Stimulated activated CD4-positive, alpha-beta T cell treated with anti-CD3 and anti-CD28 coated beads, Interleukin-4, amount 100 ng/mL, for 48 hours (primary cell): ENCODE data around the gene PTGFRN.

Source experiments
- DNase-seq, 2 donors: peaks; one replicate each; pipeline ENCODE4 v3.0.0-alpha.2; 2020; ENCODE audit warnings: low read depth in 2 of 2

Gene PTGFRN

DNA sequence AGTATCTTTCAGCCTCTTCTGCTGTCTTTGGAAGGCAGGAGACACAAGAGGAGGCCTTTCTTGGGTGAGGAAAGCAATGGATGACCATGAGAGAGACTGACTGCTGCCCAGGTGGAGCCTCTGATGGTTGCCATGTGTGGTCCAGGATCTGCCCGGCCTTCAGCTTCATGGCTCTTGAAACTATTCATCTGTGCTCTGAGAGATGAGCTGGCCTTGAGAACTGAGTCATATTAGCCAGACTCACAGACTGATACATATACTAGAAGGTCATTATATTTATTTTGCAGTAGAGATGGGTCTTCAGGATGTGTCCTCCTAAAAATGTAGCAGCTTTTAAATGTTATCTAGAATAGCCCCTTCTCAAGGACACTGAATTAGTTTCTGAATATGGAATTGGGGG, 33.7 kb downstream of the PTGFRN start:
- no peak for DNase-seq

DNA sequence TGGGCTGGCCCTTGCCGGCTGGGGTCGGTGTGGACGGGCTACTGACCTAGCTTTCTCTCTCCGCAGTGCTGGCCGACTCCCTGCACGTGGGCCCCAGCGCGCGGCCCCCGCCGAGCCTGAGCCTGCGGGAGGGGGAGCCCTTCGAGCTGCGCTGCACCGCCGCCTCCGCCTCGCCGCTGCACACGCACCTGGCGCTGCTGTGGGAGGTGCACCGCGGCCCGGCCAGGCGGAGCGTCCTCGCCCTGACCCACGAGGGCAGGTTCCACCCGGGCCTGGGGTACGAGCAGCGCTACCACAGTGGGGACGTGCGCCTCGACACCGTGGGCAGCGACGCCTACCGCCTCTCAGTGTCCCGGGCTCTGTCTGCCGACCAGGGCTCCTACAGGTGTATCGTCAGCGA, 34.9 kb downstream of the PTGFRN start:
- no peak for DNase-seq

DNA sequence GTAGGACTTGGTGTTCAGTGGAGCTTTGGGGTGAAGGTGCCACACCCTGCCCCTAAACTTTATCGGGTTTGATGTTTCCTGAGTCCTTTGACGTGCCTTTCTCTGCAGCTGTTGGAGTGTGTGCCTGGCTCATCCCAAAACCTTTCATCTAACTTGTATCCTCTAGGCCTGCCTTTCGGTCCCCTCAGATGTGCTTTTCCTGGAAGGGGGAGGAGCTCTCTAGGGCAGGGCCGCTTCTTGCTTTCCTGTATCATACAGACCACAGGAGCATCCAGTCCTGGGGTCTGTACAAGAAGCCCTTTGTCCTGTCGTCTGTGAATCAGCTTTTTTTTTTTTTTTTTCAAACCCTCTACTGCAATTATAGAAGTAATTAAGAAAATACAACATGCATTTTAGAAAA, 35.7 kb downstream of the PTGFRN start:
- DNase-seq, result no peak

DNA sequence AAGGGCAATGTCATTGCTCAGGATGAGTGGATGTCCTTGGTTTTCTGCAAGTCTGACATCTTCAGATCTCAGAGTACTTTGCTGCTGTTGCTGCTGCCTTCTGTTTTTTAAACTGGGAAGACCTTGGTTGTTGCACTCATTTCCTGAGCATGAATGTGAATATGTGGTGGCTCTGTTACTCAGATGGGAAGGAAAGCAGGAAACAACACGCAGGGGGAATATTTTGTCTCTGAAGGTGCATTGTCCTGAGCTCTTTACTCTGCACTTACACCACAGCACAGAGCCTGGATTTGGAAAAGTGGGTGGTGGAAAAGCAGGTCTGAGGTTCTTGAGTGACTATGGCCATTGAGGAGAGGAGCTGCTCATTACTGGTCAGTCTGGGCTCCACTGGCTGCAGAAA, 36.3 kb downstream of the PTGFRN start:
- DNase-seq, result no peak

DNA sequence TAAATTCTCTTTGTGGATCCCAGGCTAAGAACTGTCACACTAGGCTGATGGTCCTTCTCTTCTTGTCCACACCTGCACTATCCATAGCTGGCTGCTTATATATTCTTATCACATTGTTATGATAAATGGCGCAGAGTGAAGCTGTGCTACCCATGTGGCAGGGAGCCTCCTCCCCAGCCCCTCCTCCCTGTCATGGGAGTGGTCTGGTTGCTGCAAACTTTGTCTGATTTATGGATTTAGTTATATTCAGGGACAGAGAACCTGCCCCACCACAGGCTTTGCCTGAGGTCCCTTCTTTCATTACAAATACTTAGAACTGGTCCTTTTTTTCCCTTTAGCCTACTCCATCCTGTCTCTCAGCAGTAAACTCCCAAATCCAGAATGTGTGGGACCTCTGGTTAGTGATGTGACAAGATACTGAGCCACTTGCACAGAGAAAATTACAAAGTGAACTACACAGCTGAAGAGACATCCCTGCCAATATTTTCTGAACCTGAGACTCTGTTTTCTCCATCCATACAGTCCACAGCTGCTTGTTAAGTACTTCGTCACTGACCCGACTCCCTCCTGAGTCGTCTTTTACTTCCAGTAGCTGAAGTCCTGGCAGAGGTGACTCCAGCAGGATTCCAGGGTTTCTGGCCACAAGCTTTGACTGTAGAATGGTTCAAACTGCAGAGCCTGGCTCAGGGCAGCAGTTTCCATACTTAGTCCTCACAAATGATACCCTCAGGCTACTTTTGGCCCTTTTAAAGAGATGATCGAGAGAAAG, 37.6 kb downstream of the PTGFRN start:
- DNase-seq, result no peak

DNA sequence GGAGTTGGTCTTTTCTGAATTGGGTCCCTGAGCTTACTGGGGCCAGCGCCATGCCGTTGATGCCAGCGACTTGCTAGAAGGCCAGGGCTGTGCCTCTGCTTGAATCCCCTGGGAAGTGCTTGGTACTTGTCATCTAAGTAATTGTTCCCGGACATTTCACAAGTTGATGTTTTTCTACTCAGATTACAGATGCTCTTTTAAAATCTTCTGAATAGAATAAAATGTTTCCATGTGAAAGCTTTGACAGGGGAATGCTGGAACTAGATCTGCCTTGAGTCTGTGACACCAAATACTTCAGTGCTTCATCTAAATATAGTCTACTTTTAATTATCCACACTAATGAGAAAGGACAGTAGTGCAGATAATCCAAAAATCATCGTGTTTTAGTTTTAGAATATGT, 38.3 kb downstream of the PTGFRN start:
- DNase-seq, result no peak

DNA sequence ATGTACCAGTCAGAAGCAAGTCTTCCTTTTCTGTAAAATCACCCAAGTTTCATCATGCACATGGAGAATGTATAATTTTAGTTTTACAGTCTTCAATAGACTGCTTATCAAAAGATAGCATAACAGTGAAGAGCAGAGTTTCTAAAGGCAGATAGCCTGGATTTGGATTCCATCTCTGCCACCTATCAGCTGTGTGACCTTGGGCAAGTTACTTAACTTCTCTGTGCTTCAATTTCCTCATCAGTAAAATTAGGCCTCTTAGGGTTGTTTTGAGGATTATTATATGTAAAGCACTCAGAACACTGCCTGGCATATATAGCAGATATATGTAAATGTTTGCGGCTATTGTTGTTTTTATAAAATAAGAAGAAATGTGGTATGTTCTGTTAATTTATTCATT, 38.9 kb downstream of the PTGFRN start:
- DNase-seq, result no peak

DNA sequence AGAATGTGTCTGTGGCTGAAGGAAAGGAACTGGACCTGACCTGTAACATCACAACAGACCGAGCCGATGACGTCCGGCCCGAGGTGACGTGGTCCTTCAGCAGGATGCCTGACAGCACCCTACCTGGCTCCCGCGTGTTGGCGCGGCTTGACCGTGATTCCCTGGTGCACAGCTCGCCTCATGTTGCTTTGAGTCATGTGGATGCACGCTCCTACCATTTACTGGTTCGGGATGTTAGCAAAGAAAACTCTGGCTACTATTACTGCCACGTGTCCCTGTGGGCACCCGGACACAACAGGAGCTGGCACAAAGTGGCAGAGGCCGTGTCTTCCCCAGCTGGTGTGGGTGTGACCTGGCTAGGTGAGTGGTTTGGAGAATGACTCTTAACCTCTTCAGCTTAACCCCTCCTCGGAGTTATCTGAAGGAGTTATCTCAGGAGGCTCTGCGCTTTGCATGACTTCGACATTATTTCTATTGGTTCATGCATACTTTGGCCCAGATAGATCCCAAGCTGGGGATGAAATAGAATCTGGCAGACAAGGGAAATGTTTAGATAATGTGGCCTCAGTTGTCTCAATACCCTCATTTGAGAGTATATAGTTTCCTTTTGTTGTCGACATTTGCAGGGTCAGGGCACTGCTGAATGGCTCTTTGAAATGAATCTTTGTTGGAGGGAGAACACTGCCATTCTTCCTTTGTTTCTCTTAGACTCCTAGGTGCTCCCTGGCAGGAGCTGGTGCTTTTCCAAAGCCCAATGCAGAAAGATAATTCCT, 39.7 kb downstream of the PTGFRN start:
- no peak for DNase-seq

DNA sequence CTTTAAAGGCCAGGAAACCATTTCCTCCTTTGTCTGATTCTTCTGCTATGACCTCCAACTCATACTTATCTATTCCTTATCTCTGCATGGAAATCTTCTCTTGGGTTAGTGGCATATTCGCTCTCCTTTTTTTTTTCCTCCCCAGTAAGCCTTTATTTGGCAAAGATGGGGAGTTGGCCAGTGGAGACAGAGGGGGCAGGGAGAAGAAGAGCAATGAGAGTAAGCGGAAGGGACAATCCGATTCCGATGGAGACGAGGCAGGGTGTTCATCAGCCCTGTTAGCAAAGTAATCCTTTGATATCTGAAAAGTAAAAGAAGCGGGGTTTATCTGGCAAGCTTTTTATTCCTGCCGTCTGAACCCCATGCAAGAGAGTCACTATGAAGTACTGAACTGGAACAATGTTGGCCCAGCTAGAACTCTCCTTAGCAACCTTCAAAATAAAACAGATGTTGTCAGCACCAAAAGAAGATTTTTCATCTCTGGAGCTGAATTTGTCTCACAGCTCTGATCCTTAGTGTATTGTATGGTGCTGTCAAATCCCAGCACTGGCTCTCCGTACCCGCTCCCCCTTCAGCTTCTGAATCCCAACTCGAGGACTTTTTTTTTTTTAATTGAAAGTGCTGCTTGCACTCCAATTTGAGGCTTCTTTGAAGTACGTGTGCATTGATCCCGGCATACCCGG, 40.9 kb downstream of the PTGFRN start:
- no peak for DNase-seq

DNA sequence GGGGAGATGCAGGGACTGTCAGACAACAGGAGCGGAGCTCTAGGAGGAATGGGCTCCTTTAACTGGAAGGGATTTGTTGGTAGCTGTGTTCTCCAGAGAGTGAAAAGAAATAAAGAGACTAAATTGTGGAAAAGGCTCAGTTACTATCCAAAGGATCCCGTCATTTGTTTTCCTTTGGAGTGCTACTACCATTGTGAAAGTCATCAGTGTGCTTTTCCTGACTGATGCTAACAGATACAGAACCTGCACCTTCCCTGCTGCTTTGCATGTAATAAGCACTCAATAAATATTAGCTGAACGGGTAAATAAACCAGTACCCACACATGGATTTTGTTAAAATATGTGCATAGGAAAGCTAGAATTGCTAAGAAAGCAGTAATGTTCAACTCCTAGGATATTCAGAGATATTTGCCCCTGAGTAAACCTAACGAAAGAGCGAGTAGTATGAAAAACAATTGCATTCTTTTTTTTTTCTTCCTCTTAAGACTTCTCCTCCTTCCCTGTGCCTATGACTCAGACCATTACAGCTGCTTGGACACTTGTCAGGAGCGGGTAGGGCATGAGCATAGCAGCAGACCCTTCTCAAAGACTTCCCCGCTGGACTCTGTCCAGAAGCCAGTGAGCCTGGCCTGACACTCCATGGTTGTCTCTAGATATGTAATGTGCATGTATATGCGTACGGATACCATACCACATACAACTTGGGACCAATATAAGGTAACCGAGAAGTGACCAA, 41.7 kb downstream of the PTGFRN start:
- no peak for DNase-seq

DNA sequence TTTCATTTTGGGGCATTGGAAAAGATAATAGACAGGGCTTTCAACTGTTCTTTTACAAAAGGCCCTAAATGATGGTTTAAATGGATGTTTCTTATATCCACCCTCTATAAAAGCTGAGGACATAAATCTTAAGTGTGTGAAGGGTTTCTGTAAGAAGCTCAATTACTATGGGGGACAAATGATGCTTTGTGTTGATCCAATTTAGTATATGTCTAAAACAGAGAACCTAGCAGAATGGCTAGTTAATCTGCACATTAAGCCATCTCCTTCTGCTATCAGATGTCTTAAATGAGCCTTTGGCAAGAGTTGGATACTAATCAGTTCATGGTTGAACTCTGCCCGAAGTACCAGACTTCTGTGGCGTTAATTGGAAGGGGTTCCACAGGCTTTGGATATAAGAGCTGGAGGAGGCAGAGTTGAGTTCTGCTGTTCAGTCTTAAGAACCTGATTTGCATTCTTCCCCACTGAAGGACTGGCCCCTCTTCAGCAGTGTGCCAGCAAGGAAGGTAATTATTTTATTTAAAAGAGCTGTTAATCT, 43.1 kb downstream of the PTGFRN start:
- DNase-seq, result no peak

DNA sequence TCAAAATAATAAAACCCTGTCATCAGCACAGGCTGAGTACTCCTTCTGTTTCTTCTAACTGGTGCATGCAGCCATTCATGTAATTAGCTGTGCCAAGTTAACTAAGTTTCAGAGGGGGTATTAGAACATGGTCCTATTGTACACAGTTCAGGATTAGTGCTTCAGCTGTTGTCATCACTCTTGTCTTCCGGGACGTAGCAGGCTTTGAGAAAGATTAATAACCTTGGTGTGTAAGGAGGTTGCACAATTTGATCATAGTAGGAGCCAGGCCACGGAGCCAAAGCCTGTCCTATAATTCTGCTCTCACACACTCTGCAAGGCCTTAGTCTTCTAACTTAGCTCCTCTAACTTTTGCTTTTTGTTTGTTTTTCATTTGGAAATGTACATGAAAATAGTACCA, 44.7 kb downstream of the PTGFRN start:
- no peak for DNase-seq

DNA sequence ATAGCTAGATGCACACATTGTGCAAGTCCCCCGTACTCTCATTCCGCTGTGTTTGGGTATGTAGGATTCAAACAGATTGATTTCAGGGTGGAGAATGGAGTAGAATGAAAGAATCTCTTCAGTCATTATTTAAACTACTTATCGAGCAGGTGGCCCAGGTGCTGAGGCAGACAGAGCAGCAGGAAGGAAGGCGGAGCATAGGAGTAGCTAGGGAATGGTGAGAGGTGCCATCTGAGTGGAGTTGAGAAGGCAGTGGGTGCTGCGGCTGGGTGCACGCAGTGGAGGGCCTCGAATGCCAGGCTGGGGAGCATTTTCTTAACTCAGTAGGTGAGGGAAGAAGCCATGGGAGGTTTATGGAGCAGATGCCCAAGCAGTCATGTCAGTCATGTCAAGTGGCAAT, 46.7 kb downstream of the PTGFRN start:
- no peak for DNase-seq

DNA sequence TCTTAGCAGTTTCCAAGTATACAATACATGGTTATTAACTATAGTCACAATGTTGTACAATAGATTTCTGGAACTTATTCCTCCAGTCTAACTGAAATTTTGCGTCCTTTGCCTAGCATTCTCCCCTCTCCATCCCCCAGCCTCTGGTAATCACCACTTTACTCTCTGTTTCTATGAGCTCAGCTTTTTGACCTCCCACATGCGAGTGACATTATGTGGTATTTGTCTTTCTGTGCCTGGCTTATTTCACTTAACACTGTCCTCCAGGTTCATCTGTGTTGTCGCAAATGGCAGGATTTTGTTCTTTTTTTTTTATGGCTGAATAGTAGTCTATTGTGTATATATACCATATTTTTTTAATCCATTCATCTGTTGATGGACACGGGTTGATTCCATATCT, 47.9 kb downstream of the PTGFRN start:
- no peak for DNase-seq

DNA sequence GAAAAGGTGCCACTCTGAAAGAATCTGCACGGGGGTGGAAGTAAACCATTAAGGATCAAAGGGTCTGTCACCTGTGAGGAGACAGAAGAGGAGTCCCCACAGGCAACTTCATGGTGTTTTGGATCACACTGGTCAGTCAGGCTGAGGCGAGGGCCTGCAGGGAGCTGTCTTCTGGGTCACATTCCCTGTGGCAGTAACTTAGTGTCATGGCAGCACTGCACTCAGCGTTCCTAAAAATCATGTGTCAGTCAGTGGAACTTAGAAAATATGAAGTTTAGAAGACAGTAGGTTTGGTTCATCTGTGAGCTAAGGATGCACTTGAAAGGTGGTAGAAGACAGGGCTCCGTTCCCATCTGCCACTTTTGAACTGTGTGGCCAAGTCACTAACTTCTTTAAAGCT, 48.4 kb downstream of the PTGFRN start:
- DNase-seq, result no peak

DNA sequence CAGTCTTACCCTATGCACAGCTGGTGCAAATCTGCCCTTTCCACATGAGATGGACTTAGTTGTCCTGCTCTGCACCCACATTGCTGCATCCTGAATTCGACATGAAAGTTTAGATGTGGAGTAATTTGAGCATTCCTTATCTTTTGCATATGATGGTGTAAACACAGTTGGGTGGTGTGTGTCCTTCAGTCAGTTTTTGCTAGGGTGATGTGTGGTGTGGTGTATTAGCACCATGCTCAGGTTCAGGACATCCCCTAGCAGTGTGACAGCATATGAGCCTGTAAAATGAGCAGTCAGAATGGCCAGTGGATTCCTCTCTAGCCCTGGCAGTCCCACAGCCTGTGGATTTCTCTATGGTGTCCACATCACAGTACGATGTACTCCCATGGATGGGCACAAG, 49.3 kb downstream of the PTGFRN start:
- no peak for DNase-seq

DNA sequence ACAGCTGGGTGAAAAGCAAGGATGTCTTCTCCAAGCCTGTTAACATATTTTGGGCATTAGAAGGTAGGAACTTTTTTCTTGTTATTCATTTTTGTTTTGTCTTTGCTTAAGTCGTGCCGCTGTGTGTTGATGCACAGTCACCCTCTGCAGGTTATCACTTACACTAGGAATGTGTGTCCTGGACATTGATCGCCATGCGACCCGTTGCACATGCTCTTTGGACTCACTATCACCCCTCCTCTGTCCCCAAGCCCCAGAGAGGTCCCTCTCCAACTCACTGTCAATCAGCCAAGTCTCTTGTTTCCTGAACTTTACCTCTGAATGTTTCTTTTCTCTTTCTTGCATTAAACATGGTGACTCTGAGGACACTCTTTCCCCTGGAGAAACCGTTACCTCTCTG, 51.9 kb downstream of the PTGFRN start:
- no peak for DNase-seq

DNA sequence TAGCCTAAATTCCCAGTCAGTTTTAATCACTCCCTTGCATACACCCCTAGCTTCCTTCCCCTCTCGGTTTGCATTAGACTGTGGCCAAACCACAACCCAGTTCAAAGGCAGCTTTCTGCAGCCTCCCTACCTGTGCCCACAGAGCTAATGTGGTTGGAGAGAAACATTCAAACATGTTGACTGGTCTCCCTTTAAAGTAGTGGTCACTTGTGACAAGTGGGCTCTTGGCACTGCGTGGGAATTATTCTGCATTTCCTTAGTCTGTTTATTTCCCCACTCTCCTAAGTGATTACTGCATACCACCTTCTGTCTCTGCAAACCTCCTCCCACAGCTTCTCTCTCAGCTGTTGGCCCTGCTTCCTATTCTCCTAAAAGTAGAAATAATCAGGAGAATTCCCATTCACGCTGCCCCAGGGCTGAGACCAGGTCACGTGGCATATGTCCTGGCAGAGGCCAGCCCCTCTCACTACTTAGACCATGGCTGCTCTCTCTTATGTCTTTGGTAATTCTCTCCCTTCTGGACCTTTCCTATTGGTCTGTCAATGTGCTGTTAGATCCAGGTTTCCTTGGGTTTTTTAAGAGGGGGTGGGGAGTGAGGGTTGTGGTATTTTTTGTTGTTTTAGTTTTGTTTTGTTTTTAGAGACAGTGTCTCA, 53.4 kb downstream of the PTGFRN start:
- DNase-seq, result no peak

DNA sequence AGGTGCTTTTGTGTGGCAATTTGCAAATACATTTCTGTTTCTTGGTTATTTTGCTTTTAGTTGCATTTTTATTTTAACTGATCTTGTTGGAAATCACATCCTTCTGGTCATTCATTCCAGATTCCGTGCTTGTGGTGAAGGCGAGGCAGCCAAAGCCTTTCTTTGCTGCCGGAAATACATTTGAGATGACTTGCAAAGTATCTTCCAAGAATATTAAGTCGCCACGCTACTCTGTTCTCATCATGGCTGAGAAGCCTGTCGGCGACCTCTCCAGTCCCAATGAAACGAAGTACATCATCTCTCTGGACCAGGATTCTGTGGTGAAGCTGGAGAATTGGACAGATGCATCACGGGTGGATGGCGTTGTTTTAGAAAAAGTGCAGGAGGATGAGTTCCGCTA, 57.1 kb downstream of the PTGFRN start:
- no peak for DNase-seq

DNA sequence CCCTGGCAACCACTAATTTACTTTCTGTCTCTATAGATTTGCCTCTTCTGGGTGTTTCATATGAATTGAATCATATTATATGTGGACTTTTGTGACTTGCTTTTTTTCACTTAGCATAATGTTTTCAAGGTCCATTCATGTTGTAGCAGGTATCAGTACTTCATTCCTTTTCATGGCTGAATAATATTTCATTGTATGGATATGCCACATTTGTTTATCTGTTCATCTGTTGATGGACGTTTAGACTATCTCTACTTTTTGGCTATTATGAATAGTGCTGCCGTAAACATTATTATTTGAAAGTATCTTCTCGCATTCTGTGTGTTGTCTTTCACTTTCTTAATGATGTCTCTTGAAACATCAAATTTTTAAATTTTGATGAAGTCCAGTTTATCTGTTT, 59.0 kb downstream of the PTGFRN start:
- DNase-seq, result no peak

DNA sequence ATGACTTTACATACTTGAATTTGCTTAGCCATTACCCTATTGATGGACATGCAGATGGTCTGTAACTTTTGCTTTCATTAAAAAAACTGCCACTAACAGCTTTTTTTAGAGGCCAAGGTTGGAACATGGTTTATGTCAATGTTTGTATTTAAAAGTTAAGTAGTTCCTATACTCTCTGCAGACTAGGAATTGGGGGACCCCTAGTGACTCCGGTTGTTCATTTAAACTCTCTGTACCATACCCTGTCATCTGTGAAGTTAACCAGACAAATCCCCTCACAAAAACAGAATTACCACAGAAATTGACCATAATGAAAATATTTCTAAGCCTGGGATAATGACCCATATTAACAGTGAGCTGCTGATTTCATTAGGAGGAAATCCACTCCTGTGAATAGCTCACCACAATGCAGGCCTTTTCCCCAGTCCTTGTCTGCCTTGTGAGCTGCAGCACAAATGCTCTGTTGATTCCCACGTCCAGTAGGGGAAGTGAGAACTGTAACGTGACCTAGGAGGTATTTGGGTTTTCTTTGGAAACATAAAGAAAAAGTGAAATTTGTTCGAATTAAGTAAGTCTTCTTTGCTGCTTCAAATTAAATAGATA, 61.6 kb downstream of the PTGFRN start:
- DNase-seq, result no peak
